Lung (tissue), 12 donors: ENCODE measurements around the gene ACACA. TPM values are rescaled to one million over a fixed set of nuclear protein-coding genes. Genes with fewer than 3 reads are reported as not detected.
"Not testable (repeated sequence)": the region's sequence is repeated elsewhere in the genome, so short reads cannot be mapped to it uniquely, and the experiment has no call there.

Experiments used
- ATAC-seq: fragments of 200-7000 bp; cut with Tn5 transposase; one replicate; pipeline ENCODE4 v1.9.1; 2020; ENCODE audit warnings: moderate number of reproducible peaks; ENCODE audit not compliant: insufficient read depth, low FRiP score
- DNase-seq, 3 donors: peaks; one replicate each; pipeline ENCODE4 v3.0.0-alpha.2; 2013 to 2017
- H3K27ac ChIP-seq, 2 donors: one replicate each; pipeline ENCODE4 v1.5.1; 2013; ENCODE audit warnings: mild to moderate bottlenecking in 2 of 2, moderate library complexity in 2 of 2, control low read depth in 1 of 2, inconsistent platforms in 1 of 2, low read depth in 1 of 2, low read length in 1 of 2
- H3K27me3 ChIP-seq, 3 donors: one replicate each; pipeline ENCODE4 v1.5.1; 2013; ENCODE audit warnings: low read length in 2 of 3; ENCODE audit not compliant: control insufficient read depth in 3 of 3, insufficient read depth in 3 of 3
- H3K36me3 ChIP-seq, 4 donors: one replicate each; pipeline ENCODE4 v1.5.1; 2013; ENCODE audit warnings: low read length in 4 of 4, mild to moderate bottlenecking in 1 of 4, moderate library complexity in 1 of 4; ENCODE audit not compliant: control insufficient read depth in 4 of 4, insufficient read depth in 4 of 4
- H3K4me1 ChIP-seq, 5 donors: one replicate each; pipeline ENCODE4 v1.5.1; 2013; ENCODE audit warnings: low read length in 5 of 5, mild to moderate bottlenecking in 2 of 5, moderate library complexity in 1 of 5; ENCODE audit not compliant: control insufficient read depth in 5 of 5, insufficient read depth in 5 of 5
- H3K4me3 ChIP-seq: one replicate; pipeline ENCODE4 v1.5.1; 2013; ENCODE audit warnings: mild to moderate bottlenecking, control low read depth, moderate library complexity
- H3K9ac ChIP-seq, 2 donors: one replicate each; pipeline ENCODE4 v1.5.1; 2013; ENCODE audit warnings: low read length in 2 of 2, control low read depth in 1 of 2; ENCODE audit not compliant: insufficient read depth in 1 of 2
- H3K9me3 ChIP-seq, 4 donors: one replicate each; pipeline ENCODE4 v1.5.1; 2013; ENCODE audit warnings: low read length in 3 of 4, mild to moderate bottlenecking in 1 of 4, moderate library complexity in 1 of 4; ENCODE audit not compliant: control insufficient read depth in 4 of 4, insufficient read depth in 3 of 4
- WGBS, 2 donors: extraction: QIAGEN DNeasy Blood & Tissue Kit; methylation state at CpG; one replicate each; pipeline ENCODE4 v1.1.7; 2013; 5-methylcytosine and 5-hydroxymethylcytosine counted together
- polyA plus RNA-seq, 2 donors: library from polyadenylated mRNA; stranded (reverse); fragments of 200-250 nt; gene quantifications; one replicate each; pipeline ENCODE4 v1.2.1, GENCODE V29; 2013
- total RNA-seq, 2 donors: library from RNA; depleted of rRNA in 1 of 2; stranded (reverse); fragments of >200 nt in 1 of 2; gene quantifications; one replicate each; pipeline ENCODE4 v1.2.1, GENCODE V29; 2014 to 2021
- TF ChIP-seq, protein P1 (sequence below): IDR thresholded peaks from 2 replicates; pipeline ENCODE4 v1.5.1; 2012; ENCODE audit warnings: mild to moderate bottlenecking; ENCODE audit errors: control extremely low read depth, extremely low read depth
- donor health status: control.
- donor health status: control.
- donor health status: Bipolar disorder and iron deficiency.
- donor health status: healthy.
- donor health status: DM: yes; HTN: yes; CAD: no.

ACACA gene
- total and polyA plus RNA-seq, 4 donors: 26.0 to 111 (median 55.6) TPM

- 95 to 96% methylated on average over 7 of the region's 7 CpGs for WGBS, 2 donors
- Histone ChIP-seq H3K36me3 (peaks cover 13 to 19% (median 14%) of the 10 kb centered on the region in 4 donors), H3K9ac (no peak overlapping the region)
These were observed 7.4 kb upstream of the ACACA start for GRCh38 chr17:37413875-37414519.

GRCh38 chr17:37410357-37410756 lies 3.7 kb upstream of the ACACA start:
- no peak overlapping the region for H3K27ac ChIP-seq
- H3K9me3 ChIP-seq: no peaks in the 10 kb centered on the region
- H3K9ac ChIP-seq: no peak overlapping the region
- TF ChIP-seq, protein P1, sequence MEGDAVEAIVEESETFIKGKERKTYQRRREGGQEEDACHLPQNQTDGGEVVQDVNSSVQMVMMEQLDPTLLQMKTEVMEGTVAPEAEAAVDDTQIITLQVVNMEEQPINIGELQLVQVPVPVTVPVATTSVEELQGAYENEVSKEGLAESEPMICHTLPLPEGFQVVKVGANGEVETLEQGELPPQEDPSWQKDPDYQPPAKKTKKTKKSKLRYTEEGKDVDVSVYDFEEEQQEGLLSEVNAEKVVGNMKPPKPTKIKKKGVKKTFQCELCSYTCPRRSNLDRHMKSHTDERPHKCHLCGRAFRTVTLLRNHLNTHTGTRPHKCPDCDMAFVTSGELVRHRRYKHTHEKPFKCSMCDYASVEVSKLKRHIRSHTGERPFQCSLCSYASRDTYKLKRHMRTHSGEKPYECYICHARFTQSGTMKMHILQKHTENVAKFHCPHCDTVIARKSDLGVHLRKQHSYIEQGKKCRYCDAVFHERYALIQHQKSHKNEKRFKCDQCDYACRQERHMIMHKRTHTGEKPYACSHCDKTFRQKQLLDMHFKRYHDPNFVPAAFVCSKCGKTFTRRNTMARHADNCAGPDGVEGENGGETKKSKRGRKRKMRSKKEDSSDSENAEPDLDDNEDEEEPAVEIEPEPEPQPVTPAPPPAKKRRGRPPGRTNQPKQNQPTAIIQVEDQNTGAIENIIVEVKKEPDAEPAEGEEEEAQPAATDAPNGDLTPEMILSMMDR: no peak
- H3K4me3 ChIP-seq: no peak overlapping the region
- no peaks in the 10 kb centered on the region for H3K27me3 ChIP-seq
- peaks cover 2 to 16% (median 14%) of the 10 kb centered on the region in 4 donors for H3K36me3 ChIP-seq
- peaks cover 0 to 9% (median 2%) of the 10 kb centered on the region in 5 donors for H3K4me1 ChIP-seq
- ATAC-seq (no peak), DNase-seq (no peak)
- WGBS, 2 donors: 54 to 80% methylated on average over 3 of the region's 3 CpGs

More at GRCh38 chr17:37413875-37414519, 7.4 kb upstream of the ACACA start:
- ATAC-seq (no peak), DNase-seq (no peak)
- Histone ChIP-seq H3K27ac (no peak overlapping the region), H3K4me1 (no peaks in the 10 kb centered on the region), H3K27me3 (no peaks in the 10 kb centered on the region), H3K4me3 (no peak overlapping the region), H3K9me3 (no peaks in the 10 kb centered on the region)
- TF ChIP-seq, protein P1: no peak

GRCh38 chr17:37408145-37408479 lies 1.5 kb upstream of the ACACA start:
- not testable (repeated sequence) for ATAC-seq, DNase-seq, H3K9ac ChIP-seq, H3K4me3 ChIP-seq, H3K27ac ChIP-seq, H3K27me3 ChIP-seq, H3K9me3 ChIP-seq
- H3K36me3 ChIP-seq: peaks cover 1 to 12% (median 6%) of the 10 kb centered on the region in 4 donors
- 95 to 96% methylated on average over 13 of the region's 13 CpGs for WGBS, 2 donors
- peaks cover 0 to 14% (median 3%) of the 10 kb centered on the region in 5 donors for H3K4me1 ChIP-seq

DNA sequence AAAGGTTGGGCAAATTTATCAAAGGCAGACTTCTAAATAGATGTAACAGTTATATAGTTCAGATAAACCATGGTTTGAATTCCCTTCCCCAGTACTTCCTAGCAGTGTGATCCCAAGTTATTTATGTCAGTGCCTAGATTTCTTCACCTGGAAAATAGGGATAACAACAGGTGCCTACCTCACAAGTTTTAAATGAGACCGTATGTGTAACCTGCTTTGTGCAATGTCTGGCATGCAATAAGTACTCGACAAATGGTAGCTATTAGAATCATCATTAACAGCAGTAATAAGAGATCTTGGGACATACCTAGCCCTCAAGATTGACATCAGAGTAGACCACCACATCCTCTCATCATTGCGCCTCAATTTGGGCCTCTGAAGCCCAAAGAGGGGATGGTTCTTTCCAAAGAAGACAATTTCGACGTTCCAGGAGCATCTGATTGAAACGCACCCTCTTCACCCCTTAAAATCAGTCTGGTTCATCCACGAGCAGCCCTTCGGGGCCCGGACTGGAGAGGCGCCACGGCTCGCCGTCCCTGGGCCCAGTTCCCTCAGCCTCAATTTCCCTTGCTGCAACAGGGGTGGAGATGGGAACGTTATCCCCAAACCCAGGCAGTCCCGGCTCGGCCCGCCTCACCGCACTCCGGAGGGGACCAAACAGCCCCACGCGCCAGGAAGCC lies 541 bp downstream of the ACACA start:
- H3K4me3 ChIP-seq: peak overlapping the region; percentile 91
- H3K9me3 ChIP-seq: no peaks in the 10 kb centered on the region
- 1% methylated on average over 21 of the region's 21 CpGs for WGBS, 2 donors
- peaks cover 0 to 14% (median 3%) of the 10 kb centered on the region in 5 donors for H3K4me1 ChIP-seq
- ATAC-seq (peak; percentile 20), DNase-seq (peak in 1 of 3 donors; percentile 37)
- H3K27me3 ChIP-seq: no peaks in the 10 kb centered on the region
- H3K9ac ChIP-seq: peak overlapping the region; percentile 62 to 73
- peak overlapping the region; percentile 93 to 97 for H3K27ac ChIP-seq
- TF ChIP-seq, protein P1: no peak
- H3K36me3 ChIP-seq: peaks cover 0 to 7% (median under 1%) of the 10 kb centered on the region in 4 donors

- not testable (repeated sequence) for DNase-seq, ATAC-seq, H3K36me3 ChIP-seq, H3K27ac ChIP-seq, H3K27me3 ChIP-seq, H3K9me3 ChIP-seq, H3K9ac ChIP-seq, H3K4me3 ChIP-seq
- H3K4me1 ChIP-seq: peaks cover 0 to 14% (median 3%) of the 10 kb centered on the region in 5 donors
- WGBS, 2 donors: 64 to 84% methylated on average over 14 of the region's 14 CpGs
These were observed 1.1 kb downstream of the ACACA start for GRCh38 chr17:37405522-37405921.
